ENCODE data around the gene CFAP61. TPM values are rescaled to one million over a fixed set of nuclear protein-coding genes. Genes with fewer than 3 reads are reported as not detected.

CFAP61 gene
- polyA plus RNA-seq, 1 of the 3 experiments (the other 2 are of a cell fraction) = 0.26 TPM

DNA sequence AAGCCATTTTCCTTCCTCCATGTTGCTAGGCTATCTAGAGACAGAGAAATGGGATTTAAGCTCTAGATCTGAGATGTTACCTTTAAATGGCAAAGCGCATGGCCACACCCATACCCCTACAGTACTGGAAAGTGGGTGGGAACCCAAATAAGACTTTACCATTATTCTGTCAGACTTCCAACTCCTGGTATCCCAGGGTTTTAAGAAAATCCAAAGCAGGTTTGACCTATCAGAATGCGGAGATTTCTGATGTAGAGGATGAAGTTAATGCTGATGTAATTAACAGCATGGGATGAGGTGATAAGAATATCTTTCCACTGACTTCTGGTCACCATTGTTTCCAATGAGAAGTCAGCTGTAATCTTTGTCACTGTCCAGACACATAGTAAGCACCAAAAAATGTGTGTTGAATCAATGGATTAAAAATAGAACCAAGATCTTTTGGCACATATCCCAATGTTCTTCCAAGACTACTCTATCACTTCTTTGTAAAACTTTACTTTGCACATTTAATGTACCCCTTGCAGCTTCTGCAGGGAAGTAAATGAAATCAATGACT, 174.8 kb downstream of the CFAP61 start:
- H3K79me2 ChIP-seq (ENCODE audit: insufficient read depth) = no peaks in the 10 kb centered on the region
- H3K4me2 ChIP-seq = no peak overlapping the region
- ChIA-PET CTCF (interaction anchor here (1.5 kb wide), 1 partner anchor 10 kb away, joined by 8 read pairs; no protein-coding TSS in a partner anchor), POLR2A (no interaction called here)
- H3K27me3 ChIP-seq (ENCODE audit: insufficient read depth) = no peaks in the 10 kb centered on the region
- WGBS (ENCODE audit: low lambda C conversion rate) = 54% methylated on average over 2 of the region's 2 CpGs
- no peak overlapping the region for H2AFZ ChIP-seq (ENCODE audit: low read depth)
- TF ChIP-seq USF1 (IDR thresholded peaks at IDR 0.05; ENCODE audit: borderline replicate concordance, low read depth) = no peak
- no peak for TF ChIP-seq REST (IDR thresholded peaks at IDR 0.05; ENCODE audit: low read depth, low read length)
- TF ChIP-seq TEAD4 (IDR thresholded peaks at IDR 0.05; ENCODE audit: borderline replicate concordance, insufficient read depth) = no peak
- TF ChIP-seq JUND (IDR thresholded peaks at IDR 0.05) = no peak
- no peak for TF ChIP-seq YY1 (IDR thresholded peaks at IDR 0.05; ENCODE audit: low read depth)
- TF ChIP-seq ELF1 (IDR thresholded peaks at IDR 0.05) = no peak
- no peak for TF ChIP-seq EZH2phosphoT487 (IDR thresholded peaks at IDR 0.05; ENCODE audit: borderline replicate concordance, low read depth)
- no peak for TF ChIP-seq TCF12 (IDR thresholded peaks at IDR 0.05)
- no peak overlapping the region for H3K27ac ChIP-seq (ENCODE audit: low read depth in 2 of 2, low read length in 1 of 2)
- H3K4me1 ChIP-seq (ENCODE audit: control insufficient read depth in 1 of 2, insufficient read depth in 2 of 2, low read depth in 1 of 2, low read length in 1 of 2) = peaks cover 0 to 6% of the 10 kb centered on the region in 2 experiments; a peak in 1 of 4 replicates
- no peaks in the 10 kb centered on the region for H3K9me2 ChIP-seq
- H3K4me3 ChIP-seq (ENCODE audit: low read depth in 2 of 2, low read length in 1 of 2) = no peak overlapping the region
- no peak overlapping the region for H3K9ac ChIP-seq
- no peaks in the 10 kb centered on the region for H3F3A ChIP-seq (replicated peaks; ENCODE audit: insufficient read depth)
- no peaks in the 10 kb centered on the region for H3K36me3 ChIP-seq (replicated peaks in 1 of 2; ENCODE audit: control insufficient read depth in 1 of 2, insufficient read depth in 2 of 2, low read length in 1 of 2)
- no peak for DNase-seq
- no peaks in the 10 kb centered on the region for H3K9me3 ChIP-seq
- H4K20me1 ChIP-seq (ENCODE audit: insufficient read depth) = no peaks in the 10 kb centered on the region

- H2AFZ ChIP-seq (ENCODE audit: low read depth) = no peak overlapping the region
- H3K9ac ChIP-seq = no peak overlapping the region
- no peaks in the 10 kb centered on the region for H3K9me2 ChIP-seq
- TF ChIP-seq CHD2 (IDR thresholded peaks at IDR 0.05; ENCODE audit: low read length, partially characterized antibody) (no peak), TCF12 (IDR thresholded peaks at IDR 0.05) (no peak), NRF1 (IDR thresholded peaks at IDR 0.05; ENCODE audit: low read depth, low read length) (no peak), EZH2phosphoT487 (IDR thresholded peaks at IDR 0.05; ENCODE audit: borderline replicate concordance, low read depth) (no peak), FOSL2 (IDR thresholded peaks at IDR 0.05; ENCODE audit: borderline replicate concordance, low read depth) (no peak), TAF1 (IDR thresholded peaks at IDR 0.05; ENCODE audit: borderline replicate concordance, low read depth, low read length) (no peak)
- peaks cover 0 to 18% of the 10 kb centered on the region in 2 experiments; a peak in 2 of 4 replicates for H3K4me1 ChIP-seq (ENCODE audit: control insufficient read depth in 1 of 2, insufficient read depth in 2 of 2, low read depth in 1 of 2, low read length in 1 of 2)
- H3K9me3 ChIP-seq = no peaks in the 10 kb centered on the region
- POLR2A ChIA-PET = no interaction called here
- no peak overlapping the region for H3K4me2 ChIP-seq
- no peaks in the 10 kb centered on the region for H3F3A ChIP-seq (replicated peaks; ENCODE audit: insufficient read depth)
- H3K27ac ChIP-seq (ENCODE audit: low read depth in 2 of 2, low read length in 1 of 2) = no peak overlapping the region
- H4K20me1 ChIP-seq (ENCODE audit: insufficient read depth) = no peaks in the 10 kb centered on the region
- H3K27me3 ChIP-seq (ENCODE audit: insufficient read depth) = no peaks in the 10 kb centered on the region; the same call in 1 of the 2 replicates
- no peak overlapping the region for H3K4me3 ChIP-seq (ENCODE audit: low read depth in 2 of 2, low read length in 1 of 2)
- CTCF ChIA-PET = interaction anchor here (1.2 kb wide), 1 partner anchor 9 kb away, joined by 4 read pairs; no protein-coding TSS in a partner anchor
- H3K79me2 ChIP-seq (ENCODE audit: insufficient read depth) = no peaks in the 10 kb centered on the region
- H3K36me3 ChIP-seq (replicated peaks in 1 of 2; ENCODE audit: control insufficient read depth in 1 of 2, insufficient read depth in 2 of 2, low read length in 1 of 2) = no peaks in the 10 kb centered on the region
- DNase-seq = no peak
These were observed 176.0 kb downstream of the CFAP61 start for GRCh38 chr20:20228351-20228750.
